CD4-positive, alpha-beta T cell treated with Interleukin-1 beta for 1 hour (primary cell): ENCODE measurements around the gene C17orf50.

Experiments
- DNase-seq, 2 donors: peaks; one replicate each; pipeline ENCODE4 v3.0.0-alpha.2; 2020 to 2022

C17orf50 gene

DNA sequence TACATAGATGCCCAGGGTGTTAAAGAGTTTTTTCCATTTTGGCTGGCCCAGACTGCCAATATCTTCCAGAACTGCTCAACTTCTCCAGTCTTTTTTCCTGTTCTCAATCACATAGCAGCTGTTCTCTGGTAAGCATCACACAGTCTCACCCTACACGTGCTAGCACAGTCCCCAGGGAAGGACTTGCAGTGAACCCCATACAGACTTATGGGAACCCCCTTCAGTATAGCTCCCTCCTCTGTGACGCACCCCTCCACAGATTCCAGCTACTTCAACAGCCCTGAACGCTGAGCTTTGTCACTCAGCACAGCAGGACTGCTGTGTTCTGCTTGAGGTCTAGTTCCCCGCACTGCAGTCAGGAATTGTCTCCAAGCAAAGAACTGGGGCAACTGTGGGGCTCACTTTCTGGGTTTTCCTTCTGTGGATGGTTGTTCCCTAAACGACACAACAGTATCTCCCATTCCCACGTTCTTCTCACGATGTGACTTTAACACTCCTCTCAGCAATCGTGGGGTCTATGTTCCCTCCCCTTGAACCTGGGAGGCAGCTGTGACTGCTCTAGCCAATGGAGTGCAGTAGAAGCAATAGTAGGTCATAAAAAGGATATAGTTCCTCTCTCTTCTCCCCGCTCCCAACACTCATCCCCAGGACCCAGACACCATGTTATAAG lies 31.1 kb downstream of the C17orf50 start:
- no peak for DNase-seq

DNA sequence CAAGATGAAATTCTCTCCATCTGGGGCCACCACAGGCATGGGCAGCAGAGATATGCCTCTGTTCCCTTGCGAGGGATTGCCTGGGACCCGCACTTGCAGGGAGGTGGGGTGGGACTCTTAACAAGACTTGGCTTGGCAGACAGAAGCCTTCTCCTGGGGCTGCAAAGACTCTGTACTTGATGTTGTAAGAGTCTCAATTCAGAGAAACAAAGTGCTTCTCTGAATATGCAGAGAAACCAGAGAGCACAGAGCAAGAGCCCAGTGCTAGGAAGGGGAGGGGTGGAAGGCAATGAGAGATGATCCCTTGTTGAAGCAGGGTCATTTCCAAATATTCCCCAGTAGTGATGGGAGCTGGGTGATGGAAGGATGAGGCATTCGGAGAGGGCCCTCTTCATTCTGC lies 32.6 kb downstream of the C17orf50 start:
- DNase-seq, result no peak

DNA sequence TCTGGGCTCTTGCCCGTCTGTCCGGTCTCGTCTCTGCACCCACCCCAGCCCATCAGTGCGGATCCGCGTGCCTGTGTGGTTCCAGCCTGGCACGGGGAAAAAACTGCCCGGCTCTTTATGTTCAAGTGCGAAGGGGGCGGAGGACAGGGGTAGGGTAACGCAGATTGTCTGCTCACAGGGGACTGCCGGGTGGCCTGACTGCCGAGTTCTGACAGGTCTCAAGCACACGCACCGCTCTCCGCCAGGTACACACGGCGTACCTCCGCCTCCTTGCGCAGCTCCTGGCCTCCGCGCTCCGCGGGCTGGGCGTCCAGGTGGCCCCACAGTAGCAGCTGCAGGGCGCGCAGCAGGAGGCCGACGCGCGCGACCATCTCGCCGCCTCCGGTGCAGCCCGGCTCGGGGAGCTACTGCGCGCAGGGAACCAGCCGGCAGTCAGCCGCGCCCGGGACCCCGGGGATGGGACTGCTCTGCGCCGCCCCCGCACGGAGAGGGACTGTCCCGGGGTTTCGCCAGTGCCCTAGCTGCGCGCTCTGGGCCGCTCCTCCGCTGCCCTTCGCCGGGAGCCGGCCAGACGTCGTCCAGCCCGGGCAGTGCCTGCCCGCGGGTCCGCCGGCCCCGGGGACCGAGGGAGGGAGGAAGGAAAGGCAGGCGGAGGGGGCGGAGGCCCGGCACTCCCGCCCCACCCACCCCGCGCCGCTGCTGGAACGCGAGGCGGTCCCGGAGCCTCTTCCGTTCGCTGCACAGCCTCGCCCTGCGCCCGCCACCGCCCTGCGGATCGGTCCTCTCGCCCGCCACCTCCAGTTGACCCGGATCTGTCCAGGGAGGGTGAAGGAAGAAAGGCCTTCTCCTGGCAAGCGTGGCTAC lies 34.6 kb downstream of the C17orf50 start, which contains the start of gene MMP28:
Gene MMP28, minus strand, starts transcription at position 635 of the 864 bp plus-strand sequence. Its CDS starts 264 bp downstream, at position 371.
- peak; percentile 9 to 20 for DNase-seq

DNA sequence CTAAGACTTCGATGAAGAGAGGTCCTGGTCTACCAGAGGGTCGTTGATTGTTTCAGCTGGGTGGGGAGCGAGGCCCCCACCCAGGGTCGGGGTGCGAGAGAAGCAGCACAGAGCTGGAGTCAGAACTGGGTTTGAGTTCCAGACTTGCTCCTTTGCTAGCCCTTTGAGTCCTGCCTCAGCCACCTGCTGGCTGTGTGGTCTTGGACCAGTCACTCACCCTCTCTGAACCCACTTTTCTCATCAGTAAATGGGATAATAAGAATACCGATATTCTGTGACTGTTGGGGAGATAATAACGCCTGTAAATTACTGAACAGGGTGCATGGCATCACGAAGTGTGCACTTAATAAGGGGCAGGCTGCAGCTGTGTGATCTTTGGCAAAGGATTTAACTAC lies 35.2 kb downstream of the C17orf50 start:
- no peak for DNase-seq

DNA sequence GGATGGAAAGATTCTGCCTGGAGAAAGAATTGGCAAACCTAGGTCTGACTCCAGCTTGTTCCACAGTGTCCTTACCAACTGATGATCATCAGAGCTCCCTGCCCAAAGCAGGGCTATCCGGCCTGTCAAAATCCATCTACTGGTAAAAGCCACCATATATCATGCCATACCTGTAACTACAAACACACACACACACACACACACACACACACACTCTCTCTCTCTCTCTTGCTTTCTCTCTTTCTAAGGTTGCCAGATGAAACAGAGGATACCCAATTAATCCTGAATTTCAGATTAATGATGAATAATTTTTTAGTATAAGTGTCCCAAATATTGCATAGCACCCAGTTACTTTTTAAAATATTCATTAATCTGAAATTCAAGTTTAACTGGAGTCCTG lies 36.3 kb downstream of the C17orf50 start:
- no peak for DNase-seq

DNA sequence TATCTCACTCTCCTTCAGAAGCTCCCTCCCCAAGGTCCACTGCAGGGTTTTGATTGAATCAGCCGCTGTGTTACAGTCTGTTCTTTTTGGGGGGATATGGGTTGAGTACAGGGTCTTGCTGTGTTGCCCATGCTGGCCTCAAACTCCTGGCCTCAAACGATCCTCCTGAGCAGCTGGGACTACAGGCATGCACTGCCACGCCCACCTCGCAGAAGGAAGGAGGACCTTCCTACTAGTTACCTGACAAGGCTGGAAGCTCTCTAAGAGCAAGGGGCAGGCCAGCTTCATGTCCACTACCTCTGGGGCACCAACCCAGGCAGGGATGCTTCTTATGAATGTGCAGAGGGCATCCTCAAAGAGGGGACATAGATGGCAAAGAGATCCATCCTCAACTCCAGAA lies 36.7 kb downstream of the C17orf50 start:
- DNase-seq, result no peak

DNA sequence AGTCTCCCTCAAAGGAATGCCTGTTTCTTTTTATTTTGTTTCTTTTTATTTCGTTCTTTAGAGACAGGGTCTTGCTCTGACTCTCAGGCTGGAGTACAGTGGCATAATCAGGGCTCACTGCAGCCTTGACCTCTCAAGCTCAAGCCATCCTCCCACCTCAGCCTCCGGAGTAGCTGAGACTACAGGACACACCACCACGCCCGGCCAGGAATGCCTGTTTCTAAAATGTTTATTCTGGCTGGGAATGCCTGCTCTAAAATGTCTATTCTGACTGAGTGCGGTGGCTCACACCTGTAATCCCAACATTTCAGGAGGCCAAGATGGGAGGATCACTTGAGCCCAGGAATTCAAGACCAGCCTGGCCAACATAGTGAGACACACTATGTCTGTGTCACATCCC lies 37.2 kb downstream of the C17orf50 start:
- no peak for DNase-seq

DNA sequence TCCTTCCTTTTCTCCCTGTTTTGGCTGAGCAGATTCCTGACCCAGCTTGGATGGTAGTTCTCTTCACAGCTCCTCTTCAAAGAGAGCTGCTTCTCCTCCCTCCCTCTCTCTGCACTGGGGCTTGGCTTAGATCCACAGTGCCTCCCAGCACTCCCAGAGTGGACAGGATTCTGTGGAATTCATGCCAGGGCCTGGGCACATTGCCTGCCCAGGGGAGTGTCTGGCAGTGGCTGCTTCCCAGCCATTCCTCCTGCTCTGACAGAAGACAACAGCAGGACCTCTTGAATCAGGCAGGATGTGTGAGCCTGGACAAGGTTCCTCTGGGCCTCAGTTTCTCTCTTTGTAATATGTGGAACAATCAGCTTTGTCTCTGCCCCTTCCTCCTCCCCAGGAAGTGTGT lies 39.3 kb downstream of the C17orf50 start:
- DNase-seq, result no peak

DNA sequence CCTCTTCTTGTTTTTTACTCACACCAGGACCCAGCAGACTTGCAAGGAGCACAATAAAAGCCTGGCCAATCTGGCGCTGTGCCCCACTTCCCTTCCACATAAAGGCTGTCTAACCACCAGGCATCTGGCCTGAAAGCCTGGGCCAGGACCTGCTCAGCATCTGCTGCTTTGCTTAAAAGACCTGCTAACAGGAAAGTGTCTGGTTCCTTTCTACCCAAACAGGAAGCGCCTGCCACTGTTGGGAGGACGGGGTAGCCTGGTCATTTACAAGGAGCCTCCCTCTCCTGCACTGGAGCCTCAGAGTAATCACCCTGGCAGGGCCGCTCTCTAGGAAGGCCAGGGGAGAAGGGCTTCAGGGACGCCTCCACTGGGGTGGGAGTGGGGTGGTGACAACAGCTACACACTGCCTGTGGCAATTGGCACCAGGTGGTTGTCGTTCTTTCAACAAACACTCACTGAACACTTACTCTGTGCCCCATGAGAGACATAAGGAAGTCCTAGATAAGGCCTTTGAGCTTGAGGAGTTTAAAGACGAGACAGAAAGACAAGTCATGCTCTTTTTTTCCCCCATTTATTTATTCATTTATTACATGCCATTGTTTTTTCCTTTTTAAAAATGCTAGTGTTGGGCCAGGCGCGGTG lies 41.0 kb downstream of the C17orf50 start:
- peak in 1 of 2 donors; percentile 32 for DNase-seq

DNA sequence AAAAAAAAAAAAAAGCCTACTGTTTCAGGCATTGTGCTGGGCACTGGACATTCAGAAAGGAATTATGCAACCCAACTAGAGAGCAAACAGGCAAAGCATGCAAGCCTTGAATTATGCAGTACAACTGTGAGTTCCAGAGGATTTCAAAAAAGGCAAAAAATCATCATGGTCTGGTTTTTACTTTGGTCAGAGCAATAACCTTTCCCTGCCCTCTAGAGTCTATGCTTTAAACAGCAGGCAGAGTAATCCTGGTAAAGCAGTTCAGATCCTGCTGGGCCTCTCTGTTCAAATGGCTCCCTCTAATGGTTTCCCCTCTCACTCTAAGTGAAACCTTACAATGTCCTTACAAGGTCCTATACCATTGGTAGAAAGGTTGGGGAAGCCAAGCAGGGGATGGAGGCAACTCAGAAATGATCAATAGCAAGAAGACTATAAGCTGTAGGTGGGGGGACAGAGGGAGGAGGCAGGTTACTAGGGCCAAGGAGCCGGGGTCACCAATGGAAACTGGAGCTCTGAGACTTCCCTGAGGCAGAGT lies 44.0 kb downstream of the C17orf50 start:
- DNase-seq, result peak; percentile 57 to 80

DNA sequence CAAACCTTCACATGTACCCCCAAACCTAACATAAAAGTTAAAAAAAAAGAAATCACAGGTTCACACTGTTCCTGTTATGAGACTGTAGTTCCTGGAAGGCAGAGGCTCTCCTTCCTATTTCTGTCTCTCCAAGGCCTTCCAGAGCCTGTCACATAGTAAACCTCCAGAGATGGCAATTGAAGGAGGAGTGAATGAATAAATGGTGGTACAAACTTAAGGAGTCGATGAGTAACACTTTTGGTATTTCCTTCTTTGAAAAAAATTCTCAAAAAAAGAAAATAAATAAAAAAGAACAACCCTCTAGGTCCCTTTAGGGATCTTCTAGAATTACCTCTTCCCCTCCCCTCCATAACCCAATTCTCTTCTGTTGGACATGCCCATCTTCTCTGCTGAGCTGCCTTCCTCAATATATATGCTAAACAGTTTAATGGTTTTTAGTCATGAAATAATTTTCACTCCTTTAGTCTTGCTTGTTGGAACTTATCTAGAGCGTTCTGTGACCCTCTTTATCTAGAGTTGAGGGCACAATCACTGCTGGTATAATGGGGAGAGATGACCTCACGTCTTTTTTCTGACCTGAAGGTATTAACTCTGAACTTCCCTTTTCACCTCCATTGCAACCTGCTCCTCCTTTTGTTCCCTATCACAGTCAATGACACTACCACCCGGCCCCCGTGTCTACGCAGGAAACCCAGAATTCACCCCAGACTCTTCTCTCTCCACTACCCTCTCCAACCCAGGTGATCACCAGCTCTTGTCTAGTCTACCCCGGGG lies 46.9 kb downstream of the C17orf50 start:
- DNase-seq, result no peak

DNA sequence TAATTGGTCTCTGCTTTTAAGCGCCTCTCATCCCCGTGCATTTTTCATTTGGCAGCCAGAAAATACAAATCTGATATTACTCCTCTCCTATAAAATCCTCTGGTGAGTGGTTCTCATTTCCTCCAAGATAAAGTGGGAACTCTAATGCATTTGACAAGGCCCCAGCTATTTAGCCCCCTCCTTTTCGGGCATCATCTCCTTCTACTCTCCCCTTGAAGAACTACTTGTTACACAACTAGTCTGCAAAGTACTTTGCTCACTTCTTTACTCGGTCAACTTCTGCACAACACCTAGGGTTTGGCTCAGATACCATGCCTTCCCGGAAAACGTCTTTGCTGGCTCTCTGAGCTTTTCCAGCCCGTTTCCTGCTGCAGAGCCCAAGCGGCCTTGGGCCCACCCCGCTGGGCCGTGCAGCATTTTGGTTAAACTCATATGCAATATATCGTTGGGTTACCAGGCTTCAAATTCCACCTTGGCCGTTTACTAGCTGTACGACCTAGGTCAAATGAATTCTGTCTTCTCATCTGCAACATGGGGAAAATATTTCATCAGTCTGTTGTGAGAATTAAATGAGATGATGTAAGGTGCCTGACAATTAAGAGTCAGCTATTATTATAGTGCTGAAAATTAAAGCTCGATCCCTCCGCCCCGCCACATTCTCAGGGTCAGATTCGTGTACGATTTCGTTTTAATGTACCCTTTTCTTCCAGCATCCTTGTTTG lies 47.7 kb downstream of the C17orf50 start:
- DNase-seq, result no peak

DNA sequence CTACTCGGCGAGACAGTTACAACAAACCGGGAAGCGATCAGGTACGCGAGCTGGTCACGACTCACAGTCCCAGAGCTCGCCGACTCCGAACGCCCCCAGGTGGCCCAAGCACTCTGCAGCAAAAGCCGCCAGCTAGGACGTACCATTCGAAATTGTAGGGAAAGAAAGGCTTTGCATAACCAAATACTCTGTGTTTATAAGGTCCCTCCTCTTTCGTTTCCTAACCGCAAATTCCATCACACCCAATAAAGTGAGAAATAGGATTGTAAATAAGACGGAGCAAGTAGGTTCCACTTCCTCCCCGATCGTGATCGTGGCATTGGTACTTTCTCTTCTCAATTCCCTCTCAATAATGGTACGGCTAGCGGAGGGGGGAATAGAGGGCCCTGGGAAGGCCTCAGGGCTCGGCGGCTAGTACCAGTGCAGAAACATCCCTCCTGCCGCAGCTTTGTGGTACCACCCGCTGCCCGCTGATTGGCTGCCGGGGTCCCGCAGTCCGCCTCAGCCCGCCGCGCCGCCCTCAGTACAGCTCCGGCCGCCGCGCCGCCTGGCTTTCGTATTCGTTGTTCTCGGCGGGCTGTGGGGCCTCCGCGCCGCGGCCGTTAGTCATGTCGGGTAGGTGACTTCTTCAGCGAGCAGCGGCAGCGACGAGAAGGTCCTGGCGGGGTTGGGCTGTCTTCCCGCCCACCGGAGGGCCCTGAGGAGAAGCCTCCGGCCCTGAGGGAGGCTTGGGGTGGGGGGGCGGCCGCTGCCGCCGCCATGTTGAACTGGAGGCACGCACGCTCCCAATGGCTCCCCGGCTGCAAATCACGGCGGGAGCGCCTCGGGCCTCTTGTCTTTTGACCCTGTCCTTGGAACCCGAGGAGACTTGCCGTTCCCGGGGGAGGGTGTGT lies 48.5 kb downstream of the C17orf50 start, which contains the start of gene TAF15:
Gene TAF15, plus strand, starts transcription at position 523 of the 893 bp plus-strand sequence. Its CDS starts 86 bp downstream, at position 609.
- DNase-seq, result peak; percentile 97

DNA sequence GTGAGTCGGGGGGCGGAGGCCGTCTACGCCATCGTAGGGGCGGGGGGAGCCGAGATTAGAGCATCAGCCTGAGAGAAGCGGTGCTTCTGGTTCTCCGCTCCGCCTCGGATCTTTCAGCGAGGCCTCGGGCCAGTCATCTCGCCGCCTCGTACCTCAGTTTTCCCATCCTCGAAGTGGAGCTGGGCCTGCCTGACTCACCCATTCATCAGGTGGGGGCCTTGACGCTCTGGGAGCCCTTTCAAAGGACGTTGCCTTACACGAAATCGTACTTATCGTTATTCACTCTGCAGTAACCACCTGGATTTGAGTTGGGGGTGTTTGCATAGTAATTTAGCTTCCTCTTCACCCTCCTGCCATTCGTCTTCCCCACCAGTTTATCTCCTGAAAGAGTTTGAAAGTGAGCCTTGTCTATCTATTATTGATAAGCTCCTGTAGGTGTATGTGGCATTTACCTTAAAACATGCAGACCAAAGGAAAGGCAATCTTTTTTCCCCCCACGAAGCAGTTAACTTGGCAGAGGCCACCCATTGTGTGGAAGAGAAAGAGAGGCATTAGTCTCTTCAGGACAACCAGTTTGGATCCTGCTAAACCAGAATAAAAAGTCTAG lies 49.3 kb downstream of the C17orf50 start:
- no peak for DNase-seq

DNA sequence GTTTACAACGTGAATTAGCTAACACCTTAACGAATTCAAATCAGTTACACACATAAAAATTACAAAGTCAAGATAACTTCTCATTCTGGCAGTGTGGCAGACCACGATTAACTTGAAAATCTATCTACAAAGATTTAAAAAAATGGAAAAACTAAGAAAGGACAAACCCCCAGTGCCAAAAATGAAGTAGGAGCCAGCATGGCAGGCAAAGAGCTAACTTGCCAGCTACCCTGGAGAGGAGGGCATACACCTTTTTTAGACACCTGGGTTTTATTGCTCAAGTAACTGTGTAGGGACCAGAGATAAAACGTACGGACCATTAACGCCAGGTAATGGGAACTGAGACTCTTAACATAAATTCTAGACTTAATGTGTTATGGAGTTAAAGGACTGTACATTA lies 51.1 kb downstream of the C17orf50 start:
- no peak for DNase-seq

DNA sequence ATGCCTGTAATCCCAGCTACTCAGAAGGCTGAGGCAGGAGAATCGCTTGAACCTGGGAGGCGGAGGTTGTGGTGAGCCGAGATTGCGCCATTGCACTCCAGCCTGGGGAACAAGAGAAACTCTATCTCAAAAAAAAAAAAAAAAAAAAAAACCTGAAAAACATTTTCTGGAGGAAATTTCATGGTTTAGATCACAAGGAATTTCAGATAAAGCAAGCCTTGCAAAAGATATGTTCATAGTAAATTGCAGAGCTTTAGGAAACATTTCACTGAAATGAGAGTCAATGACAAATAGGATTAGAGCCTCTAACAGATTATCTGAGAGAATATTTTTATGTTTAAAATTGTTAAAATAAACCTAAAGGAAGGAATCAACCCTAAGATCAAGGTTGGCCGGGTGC lies 51.8 kb downstream of the C17orf50 start:
- DNase-seq, result no peak
